Prostate gland (tissue), 2 donors: ENCODE results near the gene WDR19. TPM values are rescaled to one million over a fixed set of nuclear protein-coding genes. Genes with fewer than 3 reads are reported as not detected.
A peak's percentile ranks its signal among the peaks of the same experiment; 100 is the strongest.

Experiments
- DNase-seq: peaks from one replicate; pipeline ENCODE4 v3.0.0-alpha.2; 2019; ENCODE audit warnings: low spot score
- H3K27ac ChIP-seq, 2 donors: fragments of 200-600 bp; sonication (generic); 2 replicates each; pipeline ENCODE4 v1.5.1; 2017 to 2019
- H3K27me3 ChIP-seq: fragments of 200-600 bp; sonication (generic); replicated peaks from 2 replicates; pipeline ENCODE4 v1.5.1; 2019; ENCODE audit not compliant: insufficient read depth
- H3K36me3 ChIP-seq, 2 donors: fragments of 200-600 bp; sonication (generic); 1 replicate in 1 of 2; 2 replicates in 1 of 2; pipeline versions ENCODE4 v1.5.1 to v1.8.1; 2017 to 2019
- H3K4me1 ChIP-seq: fragments of 200-600 bp; sonication (generic); replicated peaks from 2 replicates; pipeline ENCODE4 v1.5.1; 2019
- H3K4me3 ChIP-seq, 2 donors: fragments of 200-600 bp; sonication (generic); 2 replicates each; pipeline ENCODE4 v1.5.1; 2017 to 2019
- H3K9me3 ChIP-seq: fragments of 200-600 bp; sonication (generic); 2 replicates; pipeline ENCODE4 v1.5.1; 2017
- POLR2A ChIP-seq: fragments of 450-650 bp; IDR thresholded peaks from one replicate; pipeline ENCODE4 v1.6.1; 2016; ENCODE audit warnings: antibody characterized with exemption, mild to moderate bottlenecking
- POLR2AphosphoS5 ChIP-seq: sonication (generic); formaldehyde crosslinking; IDR thresholded peaks from one replicate; pipeline ENCODE4 v1.6.1; 2017; ENCODE audit warnings: antibody characterized with exemption
- WGBS: methylation state at CpG from one replicate; pipeline ENCODE4 v1.1.5; 2018; 5-methylcytosine and 5-hydroxymethylcytosine counted together
- intact Hi-C: fragments of 100-400 bp; cut with DNase I; formaldehyde crosslinking; loops from one replicate; pipeline ENCODE4 v1.14.2; 2022
- total RNA-seq, 2 donors: library from RNA; depleted of rRNA; stranded (reverse); fragments of >200 nt; gene quantifications; one replicate each; pipeline ENCODE4 v1.1.0, GENCODE V29; 2016
- TF ChIP-seq, protein P1 (sequence below), 4 experiments: fragments of 200-600 bp in 2 of 4; fragments of 450-650 bp in 2 of 4; sonication (generic) in 2 of 4; IDR thresholded peaks; 1 replicate in 3 of 4; 2 replicates in 1 of 4; pipeline ENCODE4 v1.5.1; 2016 to 2019; ENCODE audit warnings: antibody characterized with exemption in 4 of 4, mild to moderate bottlenecking in 2 of 4, moderate library complexity in 2 of 4

Gene WDR19
- total RNA-seq, 2 donors from 2014 or later = 27.3 to 42.5 TPM

DNA sequence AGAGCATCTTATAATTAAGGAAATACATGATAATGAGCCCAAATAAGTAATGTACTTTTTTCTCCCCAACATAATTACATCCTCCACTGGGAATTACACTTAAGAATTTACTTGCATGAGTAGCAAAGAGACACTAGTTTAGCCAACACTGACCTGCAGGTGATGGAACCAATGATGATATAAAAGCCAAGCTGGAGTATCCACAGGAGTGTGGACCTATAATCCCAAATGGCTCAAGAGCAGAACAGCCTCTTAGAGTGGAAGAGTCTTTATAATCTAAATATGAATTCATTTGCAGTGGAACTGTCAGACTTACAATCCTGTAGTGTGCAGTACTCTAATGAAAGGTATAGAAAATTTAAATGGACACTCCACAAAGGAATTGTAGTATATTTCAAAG is 22.2 kb downstream of the WDR19 start:
- no peaks in the 10 kb centered on the region for H3K9me3 ChIP-seq
- TF ChIP-seq POLR2AphosphoS5 (no peak), POLR2A (no peak)
- TF ChIP-seq, protein P1, sequence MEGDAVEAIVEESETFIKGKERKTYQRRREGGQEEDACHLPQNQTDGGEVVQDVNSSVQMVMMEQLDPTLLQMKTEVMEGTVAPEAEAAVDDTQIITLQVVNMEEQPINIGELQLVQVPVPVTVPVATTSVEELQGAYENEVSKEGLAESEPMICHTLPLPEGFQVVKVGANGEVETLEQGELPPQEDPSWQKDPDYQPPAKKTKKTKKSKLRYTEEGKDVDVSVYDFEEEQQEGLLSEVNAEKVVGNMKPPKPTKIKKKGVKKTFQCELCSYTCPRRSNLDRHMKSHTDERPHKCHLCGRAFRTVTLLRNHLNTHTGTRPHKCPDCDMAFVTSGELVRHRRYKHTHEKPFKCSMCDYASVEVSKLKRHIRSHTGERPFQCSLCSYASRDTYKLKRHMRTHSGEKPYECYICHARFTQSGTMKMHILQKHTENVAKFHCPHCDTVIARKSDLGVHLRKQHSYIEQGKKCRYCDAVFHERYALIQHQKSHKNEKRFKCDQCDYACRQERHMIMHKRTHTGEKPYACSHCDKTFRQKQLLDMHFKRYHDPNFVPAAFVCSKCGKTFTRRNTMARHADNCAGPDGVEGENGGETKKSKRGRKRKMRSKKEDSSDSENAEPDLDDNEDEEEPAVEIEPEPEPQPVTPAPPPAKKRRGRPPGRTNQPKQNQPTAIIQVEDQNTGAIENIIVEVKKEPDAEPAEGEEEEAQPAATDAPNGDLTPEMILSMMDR (IDR thresholded peaks at IDR 0.05) = no peak
- no peaks in the 10 kb centered on the region for H3K4me1 ChIP-seq
- no peaks in the 10 kb centered on the region for H3K27me3 ChIP-seq
- no peaks in the 10 kb centered on the region for H3K36me3 ChIP-seq
- H3K4me3 ChIP-seq = no peak overlapping the region
- intact Hi-C loops = no loop called here
- no peak overlapping the region for H3K27ac ChIP-seq
- no peak for DNase-seq

DNA sequence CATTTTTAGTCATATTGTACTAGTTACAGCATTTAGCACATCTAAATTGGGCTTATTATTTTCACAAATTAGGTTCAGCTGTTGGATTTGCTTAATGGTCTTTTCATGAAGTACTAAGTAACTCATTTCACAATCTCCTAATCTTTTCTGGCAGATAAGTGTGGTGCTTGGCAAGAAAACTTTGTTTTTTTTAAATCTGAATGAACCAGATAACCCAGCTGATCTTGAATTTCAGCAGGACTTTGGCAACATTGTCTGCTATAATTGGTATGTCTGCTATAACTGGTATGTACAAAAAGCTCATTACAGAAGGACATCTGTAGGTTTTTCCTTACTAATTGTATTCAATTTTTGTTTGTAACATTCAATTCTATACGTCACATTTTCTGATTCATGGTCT is 22.7 kb downstream of the WDR19 start:
- WGBS = 95% methylated on average over 1 of the region's 1 CpG
- no peaks in the 10 kb centered on the region for H3K9me3 ChIP-seq
- H3K4me3 ChIP-seq = no peak overlapping the region
- H3K36me3 ChIP-seq = no peaks in the 10 kb centered on the region
- no peaks in the 10 kb centered on the region for H3K4me1 ChIP-seq
- no peak for DNase-seq
- no peak overlapping the region for H3K27ac ChIP-seq
- H3K27me3 ChIP-seq = no peaks in the 10 kb centered on the region
- intact Hi-C loops = no loop called here
- TF ChIP-seq POLR2A (no peak), POLR2AphosphoS5 (peak; percentile 41)

DNA sequence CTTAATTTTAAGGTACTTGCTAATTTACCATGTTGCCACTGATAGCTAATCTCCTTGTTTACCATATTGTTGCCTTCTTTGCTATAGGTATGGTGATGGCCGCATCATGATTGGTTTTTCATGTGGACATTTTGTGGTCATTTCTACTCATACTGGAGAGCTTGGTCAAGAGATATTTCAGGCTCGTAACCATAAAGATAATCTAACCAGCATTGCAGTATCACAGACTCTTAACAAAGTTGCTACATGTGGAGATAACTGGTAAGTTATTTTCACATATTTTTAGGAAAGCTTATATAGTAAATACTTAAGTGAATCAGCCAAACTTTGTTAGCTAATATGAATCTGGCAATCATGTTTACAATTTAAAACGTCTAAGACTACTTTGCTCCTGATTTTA is 23.1 kb downstream of the WDR19 start:
- H3K9me3 ChIP-seq = no peaks in the 10 kb centered on the region
- H3K27me3 ChIP-seq = no peaks in the 10 kb centered on the region
- WGBS = 93% methylated on average over 3 of the region's 3 CpGs
- no peaks in the 10 kb centered on the region for H3K4me1 ChIP-seq
- TF ChIP-seq POLR2A (no peak), POLR2AphosphoS5 (no peak)
- TF ChIP-seq, protein P1 (IDR thresholded peaks at IDR 0.05) = no peak
- no peaks in the 10 kb centered on the region for H3K36me3 ChIP-seq
- H3K27ac ChIP-seq = no peak overlapping the region
- no peak overlapping the region for H3K4me3 ChIP-seq
- DNase-seq = no peak
- intact Hi-C loops = no loop called here

DNA sequence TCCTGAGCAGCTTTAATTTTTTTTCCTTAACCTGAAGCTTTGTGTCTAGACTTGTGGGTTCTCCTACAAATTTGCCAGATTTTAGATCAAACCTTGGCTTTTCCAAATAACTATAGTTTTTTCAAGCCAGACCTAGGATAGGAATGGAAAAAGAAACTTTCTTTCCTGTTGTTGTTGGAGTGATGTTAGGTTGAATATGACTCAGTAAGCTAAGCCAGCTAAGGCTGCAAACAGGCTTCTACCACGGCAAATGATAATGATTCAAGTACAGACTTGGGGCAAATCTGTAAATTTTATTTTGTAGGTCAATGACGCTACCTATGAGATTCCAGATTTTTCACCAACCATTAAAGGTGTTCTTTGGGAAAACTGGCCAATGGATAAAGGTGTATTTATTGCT is 45.6 kb downstream of the WDR19 start:
- intact Hi-C loops = no loop called here
- no peak overlapping the region for H3K4me3 ChIP-seq
- peak overlapping the region in 1 of 2 donors; percentile 36 for H3K27ac ChIP-seq
- H3K36me3 ChIP-seq = no peaks in the 10 kb centered on the region
- no peaks in the 10 kb centered on the region for H3K9me3 ChIP-seq
- TF ChIP-seq, protein P1 (IDR thresholded peaks at IDR 0.05) = no peak
- TF ChIP-seq POLR2AphosphoS5 (no peak), POLR2A (no peak)
- H3K27me3 ChIP-seq = no peaks in the 10 kb centered on the region
- H3K4me1 ChIP-seq = no peaks in the 10 kb centered on the region
- DNase-seq = no peak
- WGBS = 23% methylated on average over 2 of the region's 2 CpGs

DNA sequence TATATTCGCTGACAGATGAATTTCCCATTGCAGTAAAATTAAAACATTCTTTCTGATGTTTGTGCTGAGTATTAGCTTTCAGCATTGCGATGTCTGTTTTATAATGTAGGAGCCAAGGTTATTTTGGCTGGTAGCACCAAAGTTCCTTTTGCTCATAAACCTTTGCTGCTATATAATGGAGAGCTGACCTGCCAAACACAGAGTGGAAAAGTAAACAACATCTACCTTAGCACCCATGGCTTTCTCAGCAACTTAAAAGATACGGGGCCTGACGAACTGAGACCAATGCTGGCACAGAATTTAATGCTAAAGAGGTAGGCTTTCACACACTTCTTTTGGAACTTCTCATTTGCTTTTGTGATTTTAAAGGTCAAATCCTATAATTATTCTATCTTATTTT is 46.0 kb downstream of the WDR19 start:
- TF ChIP-seq, protein P1 (IDR thresholded peaks at IDR 0.05) = no peak
- TF ChIP-seq POLR2AphosphoS5 = peak; percentile 81
- no peak for TF ChIP-seq POLR2A
- no peaks in the 10 kb centered on the region for H3K4me1 ChIP-seq
- DNase-seq = peak; percentile 67
- no peak overlapping the region for H3K4me3 ChIP-seq
- H3K27ac ChIP-seq = peak overlapping the region in 1 of 2 donors; percentile 36
- intact Hi-C loops = no loop called here
- H3K27me3 ChIP-seq = no peaks in the 10 kb centered on the region
- H3K36me3 ChIP-seq = no peaks in the 10 kb centered on the region
- H3K9me3 ChIP-seq = no peaks in the 10 kb centered on the region
- 26% methylated on average over 4 of the region's 4 CpGs for WGBS
